Measurements from ENCODE around the gene DESI2. TPM values are rescaled to one million over a fixed set of nuclear protein-coding genes. Genes with fewer than 3 reads are reported as not detected.

DESI2 gene
- total RNA-seq, 1 donor from 2014 or later, result 53.1 TPM

GRCh38 chr1:244615301-244615700, 37.6 kb upstream of the DESI2 start:
- Histone ChIP-seq H3K27me3 (no peaks in the 10 kb centered on the region), H3K4me3 (no peak overlapping the region), H3K4me1 (peaks cover 6% of the 10 kb centered on the region), H3K27ac (no peak overlapping the region), H3K9me3 (no peaks in the 10 kb centered on the region), H3K36me3 (no peaks in the 10 kb centered on the region)
- ATAC-seq, result peak; percentile 61
- intact Hi-C loops (cut with DNase I), result no loop called here
- no peak for DNase-seq
- TF ChIP-seq CTCF (IDR thresholded peaks at IDR 0.05), result no peak

- intact Hi-C loops (cut with DNase I), result no loop called here
- ATAC-seq (no peak), DNase-seq (no peak)
- Histone ChIP-seq H3K27ac (no peak overlapping the region), H3K4me3 (no peak overlapping the region), H3K4me1 (no peaks in the 10 kb centered on the region), H3K9me3 (no peaks in the 10 kb centered on the region), H3K27me3 (no peaks in the 10 kb centered on the region), H3K36me3 (no peaks in the 10 kb centered on the region)
- TF ChIP-seq CTCF (IDR thresholded peaks at IDR 0.05), result no peak
Measured at GRCh38 chr1:244626709-244627108, 26.2 kb upstream of the DESI2 start.

GRCh38 chr1:244628789-244629188, 24.1 kb upstream of the DESI2 start:
- no peak for TF ChIP-seq CTCF (IDR thresholded peaks at IDR 0.05)
- intact Hi-C loops (cut with DNase I), result no loop called here
- Histone ChIP-seq H3K4me3 (no peak overlapping the region), H3K36me3 (no peaks in the 10 kb centered on the region), H3K27me3 (no peaks in the 10 kb centered on the region), H3K9me3 (no peaks in the 10 kb centered on the region), H3K27ac (no peak overlapping the region), H3K4me1 (no peaks in the 10 kb centered on the region)
- DNase-seq (no peak), ATAC-seq (peak; percentile 87)

GRCh38 chr1:244633140-244633539, 19.8 kb upstream of the DESI2 start:
- H3K4me1 ChIP-seq, result no peaks in the 10 kb centered on the region
- DNase-seq (no peak), ATAC-seq (no peak)
- H3K9me3 ChIP-seq, result no peaks in the 10 kb centered on the region
- no peak overlapping the region for H3K27ac ChIP-seq
- no peak for TF ChIP-seq CTCF (IDR thresholded peaks at IDR 0.05)
- H3K27me3 ChIP-seq, result no peaks in the 10 kb centered on the region
- no peak overlapping the region for H3K4me3 ChIP-seq
- no peaks in the 10 kb centered on the region for H3K36me3 ChIP-seq
- intact Hi-C loops (cut with DNase I), result no loop called here

- intact Hi-C loops (cut with DNase I), result no loop called here
- Histone ChIP-seq H3K4me1 (no peaks in the 10 kb centered on the region), H3K9me3 (no peaks in the 10 kb centered on the region), H3K27me3 (no peaks in the 10 kb centered on the region), H3K36me3 (no peaks in the 10 kb centered on the region), H3K27ac (no peak overlapping the region), H3K4me3 (no peak overlapping the region)
- no peak for TF ChIP-seq CTCF (IDR thresholded peaks at IDR 0.05)
- DNase-seq, result no peak
- no peak for ATAC-seq
Measured at GRCh38 chr1:244634546-244634945, 18.4 kb upstream of the DESI2 start.

Data from upper lobe of right lung (tissue), 1 donor.